Stimulated activated CD8-positive, alpha-beta memory T cell treated with anti-CD3 and anti-CD28 coated beads, Interleukin-15, amount 100 ng/mL, for 48 hours (primary cell): ENCODE measurements around the gene PREX1.
"Not testable (repeated sequence)": the region's sequence is repeated elsewhere in the genome, so short reads cannot be mapped to it uniquely, and the experiment has no call there.

ENCODE experiments used
- DNase-seq, 2 donors: peaks; one replicate each; pipeline ENCODE4 v3.0.0-alpha.2; 2020; ENCODE audit warnings: low read depth in 2 of 2

The PREX1 gene

DNA sequence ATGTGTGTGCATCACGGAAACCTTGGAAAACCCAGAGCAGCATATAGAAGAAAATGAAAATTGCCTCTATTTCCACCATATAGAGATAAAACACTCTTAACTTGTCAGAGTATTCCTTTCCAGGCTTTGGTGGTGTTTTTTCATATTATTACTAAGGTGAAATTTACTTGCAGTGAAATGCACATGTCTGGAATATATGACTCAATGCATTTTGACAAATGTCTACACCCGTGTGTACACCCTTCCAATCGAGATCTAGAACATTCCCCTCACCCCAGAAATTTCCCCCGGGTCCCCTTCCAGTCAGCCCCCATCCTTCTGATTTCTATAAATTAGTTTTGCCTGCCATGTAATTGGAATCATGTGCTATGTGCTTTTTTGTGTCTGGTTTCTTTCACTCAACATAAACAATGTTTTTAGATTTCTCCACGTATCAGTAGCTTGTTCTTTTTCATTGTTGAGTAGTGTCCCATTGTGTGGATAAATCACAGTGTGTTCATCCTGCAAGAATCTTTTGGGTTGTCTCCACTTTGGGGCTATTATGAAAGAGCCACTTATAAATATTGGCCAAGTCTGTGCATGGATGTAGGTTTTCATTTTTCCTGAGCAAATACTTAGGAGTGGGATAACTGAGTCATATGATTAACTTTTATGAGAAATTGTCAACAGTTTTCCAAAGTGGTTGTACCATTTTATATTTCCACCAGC is 19.9 kb upstream of the PREX1 start:
- no peak for DNase-seq

DNA sequence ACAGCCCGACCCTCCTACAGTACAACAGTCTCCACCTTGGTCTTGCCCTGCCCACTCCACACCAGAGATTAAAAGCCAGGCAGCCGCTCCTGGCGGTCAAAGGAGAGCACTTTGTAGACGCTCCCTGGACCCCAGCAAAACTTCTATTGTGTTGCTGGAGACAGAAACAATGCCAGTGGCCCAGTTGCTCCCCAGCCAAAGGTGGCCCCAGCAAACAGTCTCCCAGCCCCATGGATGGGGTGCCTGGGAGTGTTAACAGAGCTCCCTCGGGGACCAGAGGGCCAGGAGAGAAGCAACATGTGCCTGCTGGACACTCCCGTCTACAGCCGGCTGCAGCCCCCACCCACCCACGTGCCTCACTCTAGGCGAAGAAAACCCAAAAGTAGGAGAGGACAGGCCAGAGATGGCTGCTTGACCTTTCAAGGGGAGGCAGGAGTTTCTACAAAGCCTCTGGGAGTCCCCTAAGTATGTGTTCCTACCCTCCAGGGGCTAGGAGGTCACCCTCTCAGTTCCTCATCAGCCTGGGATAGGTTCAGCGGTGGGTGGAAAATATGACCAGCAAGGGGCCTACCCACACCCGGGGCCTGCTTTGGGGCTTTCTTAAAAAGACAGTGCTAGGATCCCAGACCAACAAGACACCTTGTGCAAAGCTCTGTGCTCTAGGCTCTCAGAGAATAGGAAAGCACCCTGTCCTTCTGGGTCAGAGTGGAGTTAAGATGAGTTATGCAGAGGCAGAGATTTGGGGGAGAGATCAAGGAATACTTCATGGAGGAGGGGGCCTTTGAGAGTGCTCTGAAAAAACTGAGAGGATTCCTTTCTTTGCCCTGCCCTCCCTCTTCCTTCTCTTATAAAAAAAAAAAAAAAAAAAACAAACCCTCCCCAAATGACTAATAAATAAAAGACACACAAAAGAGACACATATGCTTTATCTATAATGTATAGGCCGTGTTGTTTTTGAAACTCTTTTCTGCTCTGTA is 19.0 kb upstream of the PREX1 start:
- peak; percentile 73 to 84 for DNase-seq

DNA sequence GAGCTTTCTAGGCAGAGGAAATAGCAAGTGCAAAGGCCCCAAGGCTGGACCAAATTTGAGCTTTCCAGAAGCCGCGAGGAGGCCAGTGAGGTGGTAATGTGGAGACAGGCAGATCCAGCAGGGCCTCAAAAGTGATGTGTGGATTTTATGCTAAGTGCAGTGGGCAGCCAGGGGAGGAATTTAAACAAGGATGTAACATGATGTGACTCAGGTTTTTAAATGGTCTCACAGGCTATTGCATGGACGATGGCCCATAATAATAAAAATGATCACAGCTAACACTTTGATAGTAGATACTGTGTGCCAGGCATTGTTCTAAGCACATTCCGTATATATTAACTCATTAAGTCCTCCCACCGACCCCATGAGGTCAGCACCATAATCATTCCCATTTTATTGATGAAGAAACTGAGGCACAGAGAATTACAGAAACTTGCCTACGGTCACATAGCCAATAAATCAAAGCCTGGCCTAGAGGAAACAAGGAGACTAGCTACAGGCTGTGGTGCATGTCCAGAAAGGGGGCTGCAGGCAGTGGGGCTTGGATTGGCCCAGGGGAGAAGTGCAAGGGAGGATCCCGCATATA is 18.0 kb upstream of the PREX1 start:
- DNase-seq: no peak

DNA sequence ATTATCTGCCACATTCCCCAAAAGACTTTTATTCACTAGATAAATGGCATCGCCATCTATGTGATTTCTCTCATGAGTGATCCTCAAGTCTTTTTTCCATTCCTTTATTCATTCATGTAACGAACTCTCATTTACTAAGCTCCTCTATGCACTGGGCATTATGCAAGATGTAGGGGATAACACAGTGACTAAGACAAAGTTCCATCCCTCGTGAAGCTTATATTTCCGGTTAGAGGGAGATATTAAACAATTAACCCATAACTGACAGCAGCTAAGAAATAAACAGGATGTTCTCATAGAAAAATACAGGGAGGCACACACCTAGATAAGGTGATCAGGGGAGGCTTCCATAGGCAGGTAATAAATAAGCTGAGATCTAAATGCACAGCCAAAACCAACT is 17.2 kb upstream of the PREX1 start:
- no peak for DNase-seq

DNA sequence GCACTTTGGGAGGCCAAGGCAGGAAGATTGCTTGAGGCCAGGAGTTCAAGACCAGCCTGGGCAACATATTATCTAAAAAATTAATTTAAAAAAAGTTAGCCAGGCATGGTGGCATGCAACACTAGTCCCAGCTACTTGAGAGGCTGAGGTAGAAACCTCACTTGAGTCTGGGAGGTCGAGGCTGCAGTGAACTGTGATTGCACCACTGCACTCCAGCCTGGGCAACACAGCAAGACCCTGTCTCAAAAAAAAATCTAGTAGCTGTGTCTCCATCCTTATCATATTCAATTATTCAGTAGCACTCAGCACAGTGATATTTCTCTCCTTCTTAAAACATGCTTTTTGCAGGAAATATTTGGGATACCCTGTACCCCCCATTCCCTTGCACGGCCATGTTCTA is 16.1 kb upstream of the PREX1 start:
- not testable (repeated sequence) for DNase-seq

DNA sequence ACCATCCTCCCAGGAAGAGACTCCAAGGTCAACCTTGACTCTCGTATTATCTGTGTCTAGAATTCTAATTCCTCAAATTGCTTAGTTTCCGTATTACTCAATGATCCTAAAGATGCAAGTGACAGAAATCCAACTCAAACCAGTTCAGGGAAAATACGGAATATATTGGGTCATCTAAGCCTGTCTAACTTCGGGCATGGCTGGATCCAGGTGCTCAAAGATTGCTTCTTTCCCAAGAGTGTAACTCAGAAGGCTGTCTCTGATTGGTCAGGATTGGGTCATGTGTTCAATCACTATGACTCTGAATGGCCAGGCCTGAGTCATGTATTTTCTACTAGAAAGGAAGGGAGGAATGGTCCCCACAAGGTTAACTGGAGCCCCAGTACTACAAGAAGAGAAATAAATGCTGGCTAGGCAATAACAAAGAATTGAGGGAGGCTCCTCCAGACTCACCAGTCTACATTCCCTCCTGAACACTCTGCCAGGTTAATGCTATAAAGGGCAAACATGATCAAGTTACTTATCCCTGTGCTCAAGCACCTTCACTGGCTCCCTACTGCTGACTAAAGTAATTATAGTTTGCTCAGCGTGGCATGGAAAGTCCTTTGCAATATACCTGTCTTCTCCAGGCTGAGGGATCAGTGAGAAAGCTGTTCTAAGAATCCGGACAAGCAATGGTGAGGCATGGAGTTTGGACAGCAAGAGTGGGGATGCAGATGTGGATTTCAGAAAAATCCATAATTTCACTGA is 15.4 kb upstream of the PREX1 start:
- DNase-seq: no peak

DNA sequence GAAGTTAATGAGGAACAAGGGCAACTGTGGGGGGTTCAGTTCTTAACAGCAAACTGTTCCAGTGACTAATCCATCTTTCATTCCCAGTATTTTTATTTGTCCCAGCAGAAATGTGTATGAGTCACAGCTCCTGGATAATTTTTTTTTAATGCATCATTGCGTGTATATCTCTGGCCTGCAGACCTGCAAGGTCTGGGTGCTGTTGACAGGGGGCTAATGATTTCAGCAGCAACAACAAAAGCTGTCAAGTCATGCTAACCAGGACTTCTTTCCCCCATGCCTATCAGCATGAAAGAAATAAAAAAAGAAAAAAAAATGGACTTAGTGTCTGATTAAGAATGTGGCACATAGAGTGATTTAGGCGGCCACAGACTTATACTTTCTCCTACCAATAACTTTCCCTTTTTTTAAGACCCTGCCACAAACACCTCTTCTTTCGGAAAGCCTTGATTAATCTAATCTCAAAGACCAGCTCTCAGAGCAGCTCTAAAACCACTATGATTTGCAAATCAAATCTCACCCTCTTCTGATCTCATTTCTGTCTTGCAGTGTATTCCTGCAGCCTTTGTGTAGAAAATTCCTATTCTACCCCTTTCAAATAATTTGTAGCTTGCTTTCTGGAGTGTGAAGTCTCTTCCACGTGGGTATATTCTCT is 14.2 kb upstream of the PREX1 start:
- DNase-seq: no peak

DNA sequence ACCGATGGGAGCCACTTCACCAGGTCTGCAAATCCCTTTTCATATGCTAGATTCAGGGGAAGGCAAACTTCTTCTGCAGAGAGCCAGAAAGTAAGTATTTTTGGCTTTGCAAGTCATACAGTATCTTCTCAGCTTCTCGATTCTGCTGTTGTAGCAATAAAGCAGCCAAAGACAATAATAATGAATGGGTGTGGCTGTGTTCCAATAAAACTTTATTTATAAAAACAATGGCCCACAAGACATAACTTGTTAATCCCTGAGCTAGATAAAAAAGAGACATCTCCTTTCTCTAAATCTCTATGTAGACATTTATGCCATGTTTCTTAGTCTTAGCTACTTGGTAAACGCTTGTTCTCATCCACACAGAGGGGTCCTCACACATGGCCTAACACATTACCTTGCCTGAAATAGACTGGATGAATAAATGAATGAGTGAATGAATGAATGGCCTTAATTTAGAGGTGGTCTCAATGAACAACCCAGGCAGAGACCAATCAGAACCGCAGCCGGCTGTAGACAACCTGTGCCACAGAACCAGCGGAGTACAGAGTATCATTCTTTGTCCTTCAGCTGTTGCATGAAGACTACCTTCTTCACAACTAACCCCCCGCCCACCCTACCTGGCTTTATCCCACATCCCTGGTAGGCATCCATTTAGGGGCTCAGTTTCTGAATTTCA is 13.5 kb upstream of the PREX1 start:
- no peak for DNase-seq

DNA sequence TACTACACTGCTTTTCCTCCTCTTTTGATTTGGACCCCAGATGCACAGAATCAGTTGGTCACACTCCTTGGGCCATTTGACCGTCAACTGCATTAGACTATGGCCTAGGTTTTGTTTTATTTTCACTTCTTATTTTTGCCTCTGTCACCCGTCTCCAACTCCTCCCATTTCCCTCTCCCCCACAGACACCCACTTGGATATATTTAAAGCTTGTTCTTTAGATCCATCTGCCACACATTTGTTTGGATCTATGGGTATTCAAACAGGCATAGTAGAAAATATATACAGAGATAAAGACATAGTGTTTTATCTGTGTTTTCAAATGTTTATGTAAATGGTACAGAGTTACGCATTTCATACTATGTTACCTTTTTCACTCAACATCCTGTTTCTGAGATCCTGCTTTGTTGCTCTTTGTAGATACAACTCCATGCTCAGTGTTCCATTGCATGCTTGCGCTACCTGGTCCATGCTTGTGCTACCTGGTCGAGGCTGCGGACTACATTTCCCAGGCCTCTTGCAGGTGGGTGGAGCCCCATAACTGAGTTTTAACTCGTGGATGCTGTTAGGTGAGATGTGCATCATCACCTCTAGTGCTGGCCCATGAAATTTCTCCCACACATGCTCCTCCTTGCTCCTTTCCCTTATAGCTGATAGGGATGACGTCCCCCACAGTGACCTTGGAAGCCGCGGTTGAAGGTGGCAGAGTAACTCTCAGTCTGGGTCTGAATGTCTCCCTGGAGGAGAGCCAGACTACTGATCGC is 11.5 kb upstream of the PREX1 start:
- DNase-seq: no peak

DNA sequence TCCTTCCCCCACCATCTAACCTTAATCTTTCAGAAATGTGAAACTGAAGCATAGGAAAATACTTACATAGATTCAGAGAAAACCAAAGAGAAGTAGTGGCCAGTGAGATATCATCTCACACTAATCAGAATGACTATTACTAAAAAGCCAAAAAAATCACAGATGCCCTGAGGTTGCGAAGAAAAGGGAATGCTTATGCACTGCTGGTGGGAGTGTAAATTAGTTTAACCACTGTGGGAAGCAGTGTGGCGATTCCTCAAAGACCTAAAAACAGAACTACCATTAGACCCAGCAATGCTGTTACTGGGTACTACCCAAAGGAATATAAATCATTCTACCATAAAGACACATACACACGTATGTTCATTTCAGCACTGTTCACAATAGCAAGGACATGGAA is 9.2 kb upstream of the PREX1 start:
- DNase-seq: no peak

DNA sequence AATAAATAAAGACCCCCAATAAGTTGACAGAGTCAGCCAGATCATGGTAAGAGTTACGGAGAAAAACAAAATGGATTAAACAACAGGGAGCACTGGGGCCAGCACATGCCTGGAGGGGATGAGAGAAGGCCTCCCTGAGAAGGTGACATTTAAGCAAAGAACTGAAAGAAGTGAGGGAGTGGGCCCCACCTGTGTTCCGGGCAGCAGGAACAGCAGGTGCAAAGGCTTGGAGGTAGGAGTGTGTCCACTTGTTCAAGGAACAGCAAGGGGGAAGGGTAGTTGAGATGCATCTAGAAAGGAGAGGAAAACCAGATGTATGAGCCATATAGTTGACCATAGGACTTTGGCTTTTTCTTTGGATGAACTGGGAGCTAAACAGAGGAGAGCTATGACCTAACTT is 7.6 kb upstream of the PREX1 start:
- DNase-seq: no peak

DNA sequence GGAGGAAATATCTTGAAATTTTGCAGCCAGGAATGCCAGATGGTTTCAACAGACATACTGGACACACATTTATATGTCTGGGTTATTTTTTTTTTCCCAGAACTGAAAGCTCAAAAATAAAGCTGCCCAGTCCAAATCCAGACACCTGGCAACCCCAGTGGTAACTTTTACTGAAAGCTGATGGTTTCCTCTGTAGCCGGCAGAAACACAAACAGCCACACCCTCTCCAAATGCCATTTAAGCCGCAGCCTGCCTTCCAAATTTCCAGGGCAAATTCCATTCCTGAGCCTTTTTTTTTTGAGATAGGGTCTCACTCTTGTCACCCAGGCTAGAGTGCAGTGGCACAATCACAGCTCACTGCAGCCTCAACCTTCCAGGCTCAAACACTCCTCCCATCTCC is 6.5 kb upstream of the PREX1 start:
- DNase-seq: no peak

DNA sequence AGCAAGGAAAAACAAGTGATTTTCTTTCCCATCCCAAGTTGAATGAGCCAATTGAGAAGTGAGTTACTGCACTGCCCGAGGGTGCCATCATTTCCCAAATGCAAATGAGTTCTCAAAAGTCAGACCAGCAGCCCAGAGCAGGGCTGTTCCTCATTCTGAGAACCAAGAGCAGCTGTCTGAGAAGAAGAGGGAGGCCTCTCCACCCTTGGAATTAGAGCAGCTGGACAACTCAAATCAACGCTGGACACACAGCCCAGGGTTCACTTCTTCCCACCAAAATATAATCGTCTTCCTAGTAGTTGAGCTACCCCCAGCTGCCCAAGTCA is 4.6 kb upstream of the PREX1 start:
- no peak for DNase-seq

DNA sequence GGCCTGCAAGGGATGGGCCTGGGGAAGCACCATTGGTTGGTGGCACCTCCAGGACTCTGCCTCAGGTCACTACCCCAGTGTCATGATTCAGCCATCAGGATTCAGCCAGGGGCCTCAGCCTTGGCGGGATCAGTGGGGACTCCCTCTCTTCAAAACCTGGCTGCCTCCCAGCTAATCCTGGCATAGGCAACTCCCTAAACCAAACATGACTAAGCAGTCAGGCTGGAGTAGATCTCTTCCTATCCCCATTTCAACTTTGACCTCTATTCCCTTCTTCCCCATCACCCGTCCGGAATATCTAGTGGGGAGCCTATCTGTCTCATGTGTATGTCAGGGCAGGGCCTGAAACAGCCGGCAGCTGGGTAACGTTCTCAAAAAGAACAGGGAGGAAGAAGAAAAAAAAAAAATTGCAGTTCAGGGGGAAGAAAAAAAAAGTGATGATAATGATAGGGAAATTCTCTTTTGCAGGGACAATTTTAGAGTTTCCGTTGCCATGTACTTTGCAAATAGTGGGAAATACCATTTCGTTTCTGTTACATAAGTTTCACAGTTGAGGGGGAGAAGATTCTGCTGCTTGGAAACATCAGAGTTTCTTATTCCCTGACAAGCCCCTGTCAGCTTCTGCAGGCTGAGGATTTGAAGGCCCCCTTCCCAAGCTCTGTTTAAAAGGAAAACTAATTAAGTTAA is 4.1 kb upstream of the PREX1 start:
- DNase-seq: no peak

DNA sequence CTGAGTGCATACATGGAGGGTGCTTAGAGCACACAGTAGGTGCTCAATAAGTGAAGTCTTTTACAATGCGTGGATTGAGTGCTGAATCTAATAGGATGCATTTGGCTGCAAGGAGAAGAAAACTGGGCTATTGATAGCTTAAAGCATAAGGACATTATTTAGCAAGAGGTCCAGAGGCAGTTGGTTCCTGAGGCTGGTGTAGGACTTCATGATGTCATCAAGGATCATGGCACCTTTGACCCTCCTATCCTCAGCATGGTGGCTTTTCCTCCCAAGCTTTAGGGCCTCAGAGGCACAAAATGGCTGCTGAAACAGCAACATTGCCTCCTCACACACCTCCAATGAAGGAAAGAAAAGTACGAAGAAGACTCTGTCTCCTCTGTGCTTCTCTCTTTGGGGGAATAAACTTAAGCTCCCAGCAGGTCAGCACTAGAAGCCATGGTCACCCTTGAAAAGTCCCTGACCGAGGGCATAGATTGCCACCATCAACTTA is 3.1 kb upstream of the PREX1 start:
- no peak for DNase-seq

DNA sequence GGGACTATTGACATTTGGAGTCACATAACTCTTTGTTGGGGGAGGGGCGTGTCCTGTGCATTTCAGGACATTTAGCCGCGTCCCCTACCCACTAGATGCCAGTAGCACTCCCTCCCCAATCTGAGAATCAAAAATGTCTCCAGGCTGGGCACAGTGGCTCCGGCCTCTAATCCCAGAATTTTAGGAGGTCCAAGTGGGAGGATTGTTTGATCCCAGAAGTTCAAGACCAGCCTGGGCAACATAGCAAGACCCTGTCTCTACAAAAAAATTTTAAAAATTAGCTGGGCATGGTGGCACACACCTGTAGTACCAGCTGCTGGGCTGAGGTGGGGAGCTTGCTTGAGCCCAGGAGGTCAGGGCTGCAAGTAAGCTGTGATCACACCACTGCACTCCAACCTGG is 2.1 kb upstream of the PREX1 start:
- no peak for DNase-seq

DNA sequence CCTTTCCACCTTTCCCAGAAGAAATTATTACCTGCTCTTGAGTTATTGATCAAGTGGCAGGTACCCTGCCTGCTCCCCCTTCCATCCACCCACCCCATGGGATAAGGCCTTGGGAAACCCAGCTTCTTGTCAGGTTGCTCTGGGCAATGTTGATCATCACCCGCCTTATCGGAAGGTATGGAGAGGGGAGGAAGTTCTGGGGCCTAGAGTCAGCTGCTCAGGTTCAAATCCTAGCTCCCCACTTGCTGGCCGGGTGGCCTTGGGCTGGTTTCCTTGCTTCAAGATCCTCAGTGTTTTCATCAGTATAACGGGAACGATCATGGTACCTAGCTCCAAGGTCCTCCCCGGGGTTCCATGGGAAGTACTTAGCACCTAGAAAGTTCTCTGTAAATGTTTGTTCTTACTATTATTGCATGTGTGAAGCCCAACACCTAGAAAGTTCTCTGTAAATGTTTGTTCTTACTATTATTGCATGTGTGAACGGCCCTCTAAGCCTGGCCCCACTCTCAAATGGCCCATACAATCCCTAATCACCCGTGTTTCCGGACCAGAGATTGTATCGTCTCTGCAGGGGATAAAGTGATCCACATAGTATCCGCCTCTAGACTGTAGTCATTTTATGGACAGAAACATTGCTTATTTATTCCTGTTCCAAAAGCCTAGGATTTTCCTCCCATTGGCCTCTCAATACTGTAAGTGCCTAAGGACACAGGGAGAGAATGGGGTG is 1.1 kb upstream of the PREX1 start:
- DNase-seq: no peak

DNA sequence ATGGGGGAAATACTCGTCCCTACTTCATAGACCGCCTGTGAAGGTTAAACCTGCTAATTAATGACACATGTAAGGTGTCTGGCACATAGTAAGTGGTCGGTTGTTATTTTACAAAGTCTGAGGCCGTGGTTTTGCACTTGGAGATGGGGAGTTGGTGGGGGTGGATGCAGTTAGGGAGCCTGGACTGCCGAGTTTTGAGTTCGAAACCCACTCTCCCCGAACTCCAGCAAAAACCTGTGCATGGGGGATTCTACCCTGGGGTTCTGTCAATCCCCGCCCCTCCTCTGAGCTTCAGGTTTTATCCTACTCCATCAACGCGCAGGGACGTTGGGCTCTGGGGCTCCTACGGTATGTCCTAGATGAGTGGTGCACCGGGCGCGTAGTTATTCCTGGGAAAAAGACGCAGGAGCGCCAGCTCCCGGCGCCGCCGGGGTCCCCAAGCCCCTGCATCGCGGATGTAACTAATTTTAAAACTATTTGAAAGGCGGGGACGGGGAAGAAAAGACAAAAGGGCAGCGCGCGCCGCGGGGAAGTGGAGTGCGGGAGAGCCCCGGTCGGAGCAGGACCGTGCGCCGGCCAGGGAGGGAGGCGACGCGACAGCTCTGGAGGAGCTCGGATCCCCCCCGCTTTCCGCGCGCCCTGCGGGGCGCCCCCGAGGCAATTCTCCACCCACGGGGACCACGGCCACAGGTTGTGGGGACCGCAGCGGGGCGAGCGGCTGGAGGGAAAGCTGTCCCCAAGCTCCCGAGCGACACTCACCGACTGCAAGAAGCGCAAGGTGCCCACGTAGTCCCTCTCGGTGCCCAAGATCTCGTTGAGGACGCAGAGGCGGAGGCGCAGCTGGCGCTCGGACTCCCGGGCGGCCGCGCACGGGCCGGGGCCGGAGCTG is 672 bp downstream of the PREX1 start:
- DNase-seq: peak in 1 of 2 donors; percentile 34
